Pancreas (tissue), 10 donors: ENCODE data around the gene SCARF2. TPM values are rescaled to one million over a fixed set of nuclear protein-coding genes. Genes with fewer than 3 reads are reported as not detected.

Experiments
- ATAC-seq, 4 donors: fragments of 200-7000 bp; cut with Tn5 transposase; one replicate each; pipeline versions ENCODE4 v1.8.0 to v1.9.1; 2020; ENCODE audit warnings: mild to moderate bottlenecking in 4 of 4, moderate library complexity in 4 of 4
- DNase-seq, 6 donors: peaks; one replicate each; pipeline ENCODE4 v3.0.0-alpha.2; 2020
- FAIRE-seq: peaks from 2 replicates; lab custom pipeline; 2012; peaks lifted over from hg19 to GRCh38; lab: Jason Lieb, UNC
- H3K27ac ChIP-seq, 4 donors: fragments of 200-600 bp; sonication (generic); 1 replicate in 3 of 4; 2 replicates in 1 of 4; pipeline versions ENCODE4 v1.5.0 to v1.8.0; 2020
- H3K27me3 ChIP-seq, 4 donors: fragments of 200-600 bp; one replicate each; pipeline ENCODE4 v1.8.0; 2021
- H3K36me3 ChIP-seq, 3 donors: fragments of 200-600 bp; sonication (generic) in 1 of 3; one replicate each; pipeline versions ENCODE4 v1.5.0 to v1.8.0; 2020 to 2021
- H3K4me1 ChIP-seq, 3 donors: fragments of 200-600 bp; one replicate each; pipeline ENCODE4 v1.8.0; 2021
- H3K4me3 ChIP-seq, 4 donors: fragments of 200-600 bp; sonication (generic) in 2 of 4; one replicate each; pipeline versions ENCODE4 v1.5.0 to v1.8.0; 2020 to 2021
- H3K9me3 ChIP-seq, 4 donors: fragments of 200-600 bp; one replicate each; pipeline ENCODE4 v1.8.0; 2021
- CTCF ChIP-seq, 4 donors: fragments of 200-600 bp; sonication (generic) in 3 of 4; IDR thresholded peaks; one replicate each; pipeline versions ENCODE4 v1.5.0 to v1.8.0; 2021; ENCODE audit warnings: antibody characterized with exemption in 4 of 4
- WGBS, 2 donors: extraction: QIAGEN DNeasy Blood & Tissue Kit; methylation state at CpG; one replicate each; pipeline ENCODE4 v1.1.7; 2013; 5-methylcytosine and 5-hydroxymethylcytosine counted together
- intact Hi-C, 3 donors: fragments of 100-400 bp; cut with DNase I; formaldehyde crosslinking; loops; one replicate each; pipeline versions ENCODE4 v1.11.1 to v1.14.2; 2022
- polyA plus RNA-seq, 2 donors: library from polyadenylated mRNA; stranded (reverse); fragments of 200-250 nt; gene quantifications; one replicate each; pipeline ENCODE4 v1.2.3, GENCODE V29; 2013
- total RNA-seq, 6 donors: library from RNA; stranded (reverse); fragmentation: NEBNext Ultra II Directional in 4 of 6; extraction: Animal tissue kit (Norgen Biotek cat#: 25700) in 4 of 6; gene quantifications; one replicate each; pipeline versions ENCODE4 v1.2.1 to v1.2.4, GENCODE V29; 2021 to 2023
- donor health status: healthy with polysubstance abuse.
- donor health status: DM: no; HTN: no; CAD: no; lungs with moderate emphysema.
- donor health status: DM: no; HTN: no; CAD: no.
- donor health status: control.
- donor health status: control.
- donor health status: Bipolar disorder and iron deficiency.
- donor health status: DM: yes; HTN: yes; CAD: no.
- donor health status: DM: no; HTN: no; CAD: no.
- donor health status: DM: no; HTN: no; CAD: no.
- donor health status: DM: yes; HTN: yes; CAD: no.

The SCARF2 gene
- total and polyA plus RNA-seq, 8 donors: 1.1 to 5.2 (median 1.5) TPM

GRCh38 chr22:20459152-20459542 is 21.5 kb upstream of the SCARF2 start:
- DNase-seq (no peak), ATAC-seq (no peak), FAIRE-seq (no peak)
- H3K27me3 ChIP-seq: no peaks in the 10 kb centered on the region
- intact Hi-C loops: no loop called here
- 94 to 97% methylated on average over 3 of the region's 3 CpGs for WGBS, 2 donors
- TF ChIP-seq CTCF (IDR thresholded peaks at IDR 0.05): no peak
- H3K9me3 ChIP-seq: no peaks in the 10 kb centered on the region
- H3K36me3 ChIP-seq: peaks cover 0 to 9% (median 0%) of the 10 kb centered on the region in 3 donors
- no peak overlapping the region for H3K27ac ChIP-seq
- H3K4me3 ChIP-seq: no peak overlapping the region
- H3K4me1 ChIP-seq: no peaks in the 10 kb centered on the region

- 78 to 84% methylated on average over 8 of the region's 8 CpGs for WGBS, 2 donors
- TF ChIP-seq CTCF (IDR thresholded peaks at IDR 0.05): no peak
- no peak overlapping the region for H3K4me3 ChIP-seq
- ATAC-seq (no peak), FAIRE-seq (no peak), DNase-seq (peak in 2 of 6 donors; percentile 30 to 36)
- H3K9me3 ChIP-seq: no peaks in the 10 kb centered on the region
- H3K4me1 ChIP-seq: no peaks in the 10 kb centered on the region
- intact Hi-C loops: no loop called here
- no peaks in the 10 kb centered on the region for H3K27me3 ChIP-seq
- peaks cover 0 to 7% (median 0%) of the 10 kb centered on the region in 3 donors for H3K36me3 ChIP-seq
- no peak overlapping the region for H3K27ac ChIP-seq
Measured at GRCh38 chr22:20458530-20459151, 21.0 kb upstream of the SCARF2 start.

- peaks cover 0 to 7% (median 0%) of the 10 kb centered on the region in 3 donors for H3K36me3 ChIP-seq
- DNase-seq (peak in 2 of 6 donors; percentile 31 to 57), ATAC-seq (no peak), FAIRE-seq (no peak)
- H3K4me3 ChIP-seq: no peak overlapping the region
- H3K27ac ChIP-seq: no peak overlapping the region
- no peaks in the 10 kb centered on the region for H3K27me3 ChIP-seq
- WGBS, 2 donors: 92 to 93% methylated on average over 15 of the region's 15 CpGs
- H3K9me3 ChIP-seq: no peaks in the 10 kb centered on the region
- intact Hi-C loops: no loop called here
- no peak for TF ChIP-seq CTCF (IDR thresholded peaks at IDR 0.05)
- H3K4me1 ChIP-seq: no peaks in the 10 kb centered on the region
Measured at GRCh38 chr22:20457506-20458240, 20.0 kb upstream of the SCARF2 start.

GRCh38 chr22:20456722-20457076 is 19.1 kb upstream of the SCARF2 start:
- Histone ChIP-seq H3K9me3 (no peaks in the 10 kb centered on the region), H3K27ac (no peak overlapping the region), H3K36me3 (peaks cover 0 to 7% (median 0%) of the 10 kb centered on the region in 3 donors), H3K4me1 (no peaks in the 10 kb centered on the region), H3K4me3 (no peak overlapping the region), H3K27me3 (no peaks in the 10 kb centered on the region)
- TF ChIP-seq CTCF (IDR thresholded peaks at IDR 0.05): no peak
- ATAC-seq: peak in 1 of 4 donors; percentile 13
- FAIRE-seq: no peak
- intact Hi-C loops: no loop called here
- 88 to 93% methylated on average over 3 of the region's 3 CpGs for WGBS, 2 donors
- no peak for DNase-seq
